ENCODE measurements around the gene MBD3L4. TPM values are rescaled to one million over a fixed set of nuclear protein-coding genes. Genes with fewer than 3 reads are reported as not detected.

The MBD3L4 gene
- total and polyA plus RNA-seq, 2 donors (not counting 3 experiments of a cell fraction or from before 2014, with no cell fraction given): not detected

DNA sequence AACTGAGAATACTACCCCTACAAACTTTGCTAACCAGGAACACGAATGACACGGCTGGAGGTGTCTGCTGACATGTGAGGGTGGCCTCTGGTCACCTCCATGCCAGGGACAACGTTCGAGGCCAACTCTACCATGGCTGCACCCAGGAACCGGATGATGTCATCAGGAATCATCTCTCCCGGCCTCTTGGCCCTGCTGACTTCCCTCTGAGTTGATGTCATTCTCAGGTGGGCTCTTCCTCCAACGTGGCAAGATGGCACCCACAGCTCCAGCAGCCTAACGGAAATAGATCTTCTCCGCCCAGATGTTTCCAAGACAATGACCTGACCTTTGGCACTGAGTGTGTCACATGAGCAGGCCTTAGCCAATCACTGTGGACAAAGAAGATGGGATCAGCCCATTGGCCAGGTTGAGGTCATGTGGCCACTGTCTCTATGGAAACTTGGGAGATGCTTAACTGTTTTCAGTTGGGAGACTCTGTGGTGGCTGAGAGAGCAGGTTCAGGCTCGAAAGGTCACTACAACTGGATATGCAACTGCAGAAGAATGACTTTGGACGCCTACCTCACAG, 33.8 kb downstream of the MBD3L4 start:
- ChIA-PET POLR2A (no interaction called here), CTCF (no interaction called here)
- Histone ChIP-seq H3K36me3 (ENCODE audit: control insufficient read depth in 2 of 2, extremely low read depth in 1 of 2, insufficient read depth in 2 of 2, low read length in 2 of 2) (no peaks in the 10 kb centered on the region), H3K4me2 (ENCODE audit: insufficient read depth, low read length) (no peak overlapping the region), H3K27ac (ENCODE audit: insufficient read depth, low read depth, low read length) (no peak overlapping the region), H3K9ac (replicated peaks; ENCODE audit: extremely low read depth, insufficient read depth, low read length) (no peak overlapping the region), H4K20me1 (replicated peaks; ENCODE audit: control insufficient read depth, extremely low read depth, insufficient read depth, low read length) (no peaks in the 10 kb centered on the region), H3K27me3 (ENCODE audit: control insufficient read depth in 2 of 2, insufficient read depth in 2 of 2, low read length in 2 of 2) (no peaks in the 10 kb centered on the region), H2AFZ (ENCODE audit: low read depth, low read length) (no peak overlapping the region), H3K4me3 (replicated peaks in 1 of 3; ENCODE audit: insufficient read depth in 1 of 3, low read depth in 1 of 3, low read length in 3 of 3) (no peak overlapping the region), H3K9me3 (replicated peaks; ENCODE audit: control insufficient read depth, insufficient read depth, low read length) (no peaks in the 10 kb centered on the region), H3K79me2 (ENCODE audit: control insufficient read depth, insufficient read depth, low read length) (no peaks in the 10 kb centered on the region), H3K4me1 (ENCODE audit: control insufficient read depth, extremely low read depth, insufficient read depth, low read length) (no peaks in the 10 kb centered on the region), H3K9me1 (replicated peaks; ENCODE audit: control insufficient read depth, extremely low read depth, insufficient read depth, low read length) (no peaks in the 10 kb centered on the region)
- dilution Hi-C loops (cut with MboI; ENCODE audit: extremely low pct_ligation_motif_present, low sequenced_read_pairs) (no loop called here), intact Hi-C loops (cut with micrococcal nuclease) (no loop called here)
- TF ChIP-seq, protein P1, sequence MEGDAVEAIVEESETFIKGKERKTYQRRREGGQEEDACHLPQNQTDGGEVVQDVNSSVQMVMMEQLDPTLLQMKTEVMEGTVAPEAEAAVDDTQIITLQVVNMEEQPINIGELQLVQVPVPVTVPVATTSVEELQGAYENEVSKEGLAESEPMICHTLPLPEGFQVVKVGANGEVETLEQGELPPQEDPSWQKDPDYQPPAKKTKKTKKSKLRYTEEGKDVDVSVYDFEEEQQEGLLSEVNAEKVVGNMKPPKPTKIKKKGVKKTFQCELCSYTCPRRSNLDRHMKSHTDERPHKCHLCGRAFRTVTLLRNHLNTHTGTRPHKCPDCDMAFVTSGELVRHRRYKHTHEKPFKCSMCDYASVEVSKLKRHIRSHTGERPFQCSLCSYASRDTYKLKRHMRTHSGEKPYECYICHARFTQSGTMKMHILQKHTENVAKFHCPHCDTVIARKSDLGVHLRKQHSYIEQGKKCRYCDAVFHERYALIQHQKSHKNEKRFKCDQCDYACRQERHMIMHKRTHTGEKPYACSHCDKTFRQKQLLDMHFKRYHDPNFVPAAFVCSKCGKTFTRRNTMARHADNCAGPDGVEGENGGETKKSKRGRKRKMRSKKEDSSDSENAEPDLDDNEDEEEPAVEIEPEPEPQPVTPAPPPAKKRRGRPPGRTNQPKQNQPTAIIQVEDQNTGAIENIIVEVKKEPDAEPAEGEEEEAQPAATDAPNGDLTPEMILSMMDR (IDR thresholded peaks at IDR 0.05; ENCODE audit: extremely low read depth in 1 of 2, insufficient read depth in 1 of 2, low read depth in 1 of 2, low read length in 2 of 2): no peak
- no peak for TF ChIP-seq FOS (IDR thresholded peaks at IDR 0.05; ENCODE audit: borderline replicate concordance, insufficient read depth, low read length)
- TF ChIP-seq EZH2 (IDR thresholded peaks at IDR 0.05; ENCODE audit: borderline replicate concordance, low read depth, low read length, severe bottlenecking): no peak
- TF ChIP-seq JUN (IDR thresholded peaks at IDR 0.05; ENCODE audit: borderline replicate concordance, insufficient read depth, insufficient read length, low read depth): no peak
- no peak for TF ChIP-seq GATA2 (IDR thresholded peaks at IDR 0.05; ENCODE audit: insufficient read depth, insufficient read length, low read depth, low read length)
- TF ChIP-seq MYC (IDR thresholded peaks at IDR 0.05; ENCODE audit: low read depth, low read length): no peak
- no peak for TF ChIP-seq MAX (IDR thresholded peaks at IDR 0.05; ENCODE audit: insufficient read depth, insufficient read length)
- no peak for TF ChIP-seq POLR2AphosphoS5 (IDR thresholded peaks at IDR 0.05; ENCODE audit: insufficient read depth, low read depth, low read length)
- TF ChIP-seq POLR2A (IDR thresholded peaks at IDR 0.05; ENCODE audit: low read depth, low read length): no peak
- FAIRE-seq (no peak), DNase-seq (ENCODE audit: low read depth, low spot score) (no peak)
- BruUV-seq (replicated peaks): no TSS peak

Data from endothelial cell of umbilical vein (primary cell).